ENCODE data around the gene NCOR2. TPM values are rescaled to one million over a fixed set of nuclear protein-coding genes. Genes with fewer than 3 reads are reported as not detected.
A peak's percentile ranks its signal among the peaks of the same experiment; 100 is the strongest.

NCOR2 gene
- polyA plus RNA-seq, 1 donor, result 105 TPM

GRCh38 chr12:124544311-124544970 is 23.0 kb downstream of the NCOR2 start:
- no peak for DNase-seq (ENCODE audit: low read depth)

DNA sequence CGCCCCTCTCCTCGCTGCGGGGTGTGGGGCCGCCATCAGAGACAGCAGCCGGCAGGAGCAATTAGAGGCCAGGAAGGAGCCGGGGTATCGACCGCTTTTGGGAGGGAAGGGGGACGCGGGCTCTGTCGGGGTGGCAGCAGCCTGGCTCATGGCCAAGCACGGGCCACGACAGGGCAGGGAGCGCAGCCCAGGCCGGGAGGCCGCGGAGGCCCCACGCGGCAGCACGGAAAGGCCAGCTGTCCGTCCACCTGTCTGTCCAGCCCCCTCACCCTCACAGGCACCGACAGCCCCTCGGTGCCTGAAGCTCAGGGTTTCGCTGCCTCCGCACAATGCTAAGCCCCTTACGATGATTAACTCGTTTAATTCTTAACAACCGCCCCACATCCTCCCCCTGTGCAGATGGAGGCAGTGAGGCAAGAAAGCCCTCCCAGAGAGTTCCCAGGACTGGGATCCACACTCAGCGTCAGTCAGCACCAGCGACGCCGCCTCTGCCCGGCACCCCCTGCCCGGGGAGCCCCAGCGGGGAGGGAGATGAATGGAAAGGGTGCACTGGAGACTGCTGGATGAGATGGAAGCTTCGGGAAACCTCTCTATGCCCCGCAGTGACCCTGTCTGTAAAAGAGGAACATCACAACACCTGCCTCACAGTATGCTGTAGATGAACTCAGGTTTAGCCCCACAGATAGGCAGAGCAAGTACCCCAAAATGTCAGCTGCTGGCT is 23.7 kb downstream of the NCOR2 start:
- no peak for DNase-seq (ENCODE audit: low read depth)

DNA sequence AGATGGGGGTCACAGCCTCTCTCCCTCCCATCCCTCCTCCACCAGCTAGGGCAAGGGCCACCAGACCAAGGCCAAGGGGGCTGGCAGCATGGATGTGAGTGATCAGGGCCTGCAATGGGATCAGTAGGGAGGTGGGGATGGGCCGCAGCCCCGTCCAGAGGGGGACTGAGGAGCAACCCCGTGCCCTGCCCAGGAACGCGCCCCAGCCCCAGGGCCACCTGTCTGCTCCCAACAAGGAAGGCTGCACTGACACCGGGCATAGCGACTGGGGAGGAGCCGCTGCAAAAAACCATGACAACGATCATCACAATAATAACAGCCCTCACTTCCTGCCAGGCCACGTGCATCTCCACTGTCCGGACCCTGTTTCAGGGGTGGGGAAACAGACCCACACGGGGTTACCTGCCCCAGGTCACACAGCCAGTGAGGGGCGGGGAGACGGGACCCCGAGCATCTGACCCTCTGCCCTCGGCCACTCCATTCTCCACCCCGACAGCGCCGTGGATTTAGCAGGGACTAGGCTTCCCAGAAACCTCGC is 24.3 kb downstream of the NCOR2 start:
- DNase-seq (ENCODE audit: low read depth), result peak; percentile 53

GRCh38 chr12:124542021-124542949 is 25.1 kb downstream of the NCOR2 start:
- DNase-seq (ENCODE audit: low read depth), result no peak

DNA sequence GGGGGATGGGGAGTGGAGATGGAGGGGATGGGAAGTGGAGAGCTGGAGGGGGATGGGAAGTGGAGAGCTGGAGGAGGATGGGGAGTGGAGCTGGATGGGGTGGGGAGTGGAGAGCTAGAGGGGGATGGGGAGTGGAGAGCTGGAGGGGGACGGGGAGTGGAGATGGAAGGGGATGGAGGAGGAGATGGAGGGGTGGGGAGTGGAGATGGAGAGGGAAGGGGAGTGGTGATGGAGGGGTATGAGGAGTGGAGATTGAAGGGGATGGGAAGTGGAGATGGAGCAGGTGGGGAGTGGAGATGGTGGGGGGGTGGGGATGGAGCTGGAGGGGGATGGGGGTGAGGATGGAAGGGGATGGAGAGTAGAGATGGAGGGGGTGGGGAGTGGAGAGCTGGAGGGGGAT is 26.1 kb downstream of the NCOR2 start:
- no peak for DNase-seq (ENCODE audit: low read depth)

DNA sequence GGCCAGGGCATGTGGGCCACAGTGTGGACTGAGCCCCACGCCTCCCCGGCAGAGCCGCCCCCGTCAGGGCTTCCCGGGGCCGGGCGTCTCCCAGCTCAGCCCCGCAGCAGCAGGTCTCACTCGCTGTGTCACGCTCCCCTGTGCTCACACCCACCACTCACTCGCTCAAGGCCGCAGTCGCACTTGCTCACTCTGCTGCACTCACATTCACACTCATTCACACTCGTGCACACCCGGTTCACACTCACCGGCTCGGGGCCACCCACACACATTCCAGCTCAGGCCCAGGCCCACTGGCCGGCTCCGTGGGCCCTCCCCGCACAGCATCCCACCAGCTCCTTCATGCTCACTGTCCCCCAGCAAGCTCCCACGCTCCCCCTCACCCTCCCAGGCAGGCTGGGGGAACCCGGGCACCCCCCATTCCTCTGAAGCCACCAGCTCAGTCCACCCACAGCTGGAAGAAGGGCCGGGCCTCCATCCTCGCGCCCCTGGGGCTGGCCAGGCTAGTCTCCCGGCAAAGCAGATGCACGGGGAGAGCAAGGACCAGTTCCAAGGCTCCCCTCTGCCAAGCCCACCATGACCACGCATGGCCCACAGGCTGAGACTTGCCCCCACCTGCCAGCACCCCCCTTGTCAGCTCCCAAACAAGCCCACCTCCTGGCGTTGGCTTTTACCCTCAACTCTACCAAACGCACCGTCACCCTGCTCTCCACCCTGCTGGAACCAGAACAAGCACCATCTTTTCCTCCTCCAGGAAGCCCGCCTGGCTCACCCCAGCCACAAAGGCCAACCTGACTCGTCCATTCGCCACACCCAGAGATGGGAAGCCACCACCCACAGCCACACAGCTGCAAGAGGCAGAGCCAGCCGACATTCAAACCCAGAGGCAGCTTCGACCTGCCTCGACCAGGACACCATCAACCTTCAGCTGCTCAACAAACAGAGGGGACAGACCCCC is 28.0 kb downstream of the NCOR2 start:
- DNase-seq (ENCODE audit: low read depth), result no peak

GRCh38 chr12:124538194-124539082 is 29.0 kb downstream of the NCOR2 start:
- no peak for DNase-seq (ENCODE audit: low read depth)

DNA sequence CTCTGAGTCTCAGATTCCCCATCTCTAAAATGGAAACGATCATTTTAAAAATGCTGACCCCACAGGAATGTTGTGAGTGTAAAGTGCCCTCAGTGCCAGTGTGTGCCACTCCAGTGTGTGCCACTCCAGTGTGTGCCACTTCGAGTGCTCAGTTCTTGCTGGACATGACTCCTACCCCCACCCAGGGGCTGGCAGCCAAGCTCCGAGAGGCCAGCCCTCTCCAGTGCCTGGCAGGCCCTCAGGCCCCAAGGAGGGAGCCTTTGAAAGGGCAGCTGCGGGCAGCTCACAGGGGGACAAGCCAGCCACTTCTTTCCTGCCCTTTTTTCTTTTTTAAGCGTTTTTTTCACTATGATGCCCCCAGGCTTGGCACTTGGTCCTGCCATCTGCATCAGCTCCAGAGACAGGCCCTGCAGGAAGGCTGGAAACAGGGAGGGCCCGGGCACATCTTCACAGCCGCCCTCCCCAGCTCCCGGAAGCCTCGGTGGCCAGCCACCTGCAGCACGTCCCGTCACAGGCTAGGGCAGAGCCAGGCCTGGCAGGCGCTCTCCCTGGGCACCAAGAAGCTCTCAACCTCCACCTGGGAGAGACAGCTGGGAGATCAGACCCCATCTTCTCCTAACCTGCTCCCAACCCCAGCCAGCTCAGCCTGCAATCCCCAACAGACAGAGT is 29.8 kb downstream of the NCOR2 start:
- DNase-seq (ENCODE audit: low read depth), result no peak

DNA sequence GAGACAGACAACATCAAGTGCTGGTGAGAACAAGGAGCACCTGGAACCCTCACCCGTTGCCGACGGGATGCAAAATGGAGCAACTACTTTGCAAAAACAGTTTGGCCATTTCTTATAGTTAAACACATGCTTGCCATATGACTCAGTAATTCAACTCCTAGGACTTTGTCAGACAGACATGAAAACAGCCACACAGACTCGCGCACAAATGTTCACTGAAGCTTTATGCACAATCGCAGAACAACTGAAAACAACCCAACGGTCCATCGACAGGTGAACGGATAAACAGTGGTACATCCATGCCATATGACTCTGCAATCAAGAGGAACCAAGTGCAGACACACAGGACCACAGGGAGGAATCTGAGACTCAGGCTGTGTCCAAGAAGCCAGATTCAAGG is 30.8 kb downstream of the NCOR2 start:
- DNase-seq (ENCODE audit: low read depth), result no peak

- no peak for DNase-seq (ENCODE audit: low read depth)
Observed at GRCh38 chr12:124534776-124535740, 32.4 kb downstream of the NCOR2 start.

DNA sequence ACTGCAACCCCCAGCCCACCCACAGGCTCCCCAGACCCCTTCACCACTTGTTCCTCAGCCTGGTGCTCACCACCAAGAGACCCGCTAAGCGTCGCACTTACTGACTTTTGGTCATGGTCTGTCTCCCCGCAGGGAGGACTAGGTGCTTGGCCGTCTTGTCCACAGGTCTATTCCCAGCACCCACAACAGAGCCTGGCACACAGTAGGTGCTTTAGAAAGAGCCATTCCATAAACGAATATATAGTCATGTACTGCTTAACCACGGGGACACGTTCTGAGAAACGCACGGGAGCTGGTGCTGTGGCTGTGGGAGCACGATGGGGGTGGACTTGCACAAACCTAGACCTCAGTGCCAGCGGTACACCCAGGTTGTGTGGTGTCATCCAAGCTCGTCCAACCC is 34.0 kb downstream of the NCOR2 start:
- DNase-seq (ENCODE audit: low read depth), result no peak

DNA sequence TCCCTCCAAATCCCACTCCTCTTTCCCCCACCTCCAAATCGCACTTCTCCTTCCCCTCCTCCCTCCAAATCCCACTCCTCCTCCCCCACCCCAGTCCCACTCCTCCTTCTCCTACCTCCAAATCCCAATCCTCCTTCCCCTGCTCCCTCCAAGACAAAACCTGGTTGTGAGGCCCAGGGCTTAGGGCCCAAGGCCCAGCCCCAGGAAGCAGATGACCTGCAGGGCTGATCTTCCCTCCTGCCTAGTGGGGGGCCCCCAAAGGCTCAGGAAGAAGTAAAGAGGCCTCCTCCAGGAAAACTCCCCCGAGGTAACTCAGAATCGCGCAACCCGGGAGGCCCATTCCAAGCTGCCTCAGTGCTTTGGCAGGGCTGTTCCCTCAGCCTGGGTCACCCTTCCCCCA is 34.4 kb downstream of the NCOR2 start:
- no peak for DNase-seq (ENCODE audit: low read depth)

- DNase-seq (ENCODE audit: low read depth), result no peak
Observed at GRCh38 chr12:124532331-124532750, 35.1 kb downstream of the NCOR2 start.

- DNase-seq (ENCODE audit: low read depth), result no peak
Observed at GRCh38 chr12:124531906-124532305, 35.5 kb downstream of the NCOR2 start.

- DNase-seq (ENCODE audit: low read depth), result no peak
Observed at GRCh38 chr12:124531281-124531745, 36.1 kb downstream of the NCOR2 start.

DNA sequence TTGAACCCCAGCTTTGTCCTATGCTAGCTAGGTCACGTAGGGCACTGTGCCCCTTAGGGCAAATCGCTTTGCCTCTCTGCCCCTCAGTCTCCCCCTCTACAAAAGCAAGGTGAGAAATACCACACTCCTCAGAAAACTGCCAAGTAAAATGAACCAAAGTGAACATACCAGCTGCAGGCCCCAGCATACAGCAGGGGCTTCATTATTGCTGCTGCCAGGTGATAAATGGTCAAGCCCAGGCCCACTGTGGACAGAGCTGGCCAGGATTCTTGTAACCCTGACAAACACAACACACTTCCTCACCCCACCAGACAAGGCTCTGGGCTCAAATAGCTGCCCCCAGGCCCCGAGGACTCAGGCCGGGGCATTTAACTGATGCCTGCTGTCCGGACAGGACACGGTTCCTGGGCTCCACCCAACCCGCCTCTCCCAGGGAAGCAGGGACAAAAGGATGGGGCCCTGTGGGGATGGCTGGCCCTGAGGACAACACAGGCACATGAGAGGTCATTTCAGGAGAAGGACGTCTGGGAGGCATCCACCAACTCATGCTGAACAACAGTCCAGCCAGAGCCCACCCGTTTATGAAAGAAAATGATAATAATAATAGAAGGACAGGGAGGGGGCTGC is 36.7 kb downstream of the NCOR2 start:
- DNase-seq (ENCODE audit: low read depth), result no peak

GRCh38 chr12:124529565-124530276 is 37.7 kb downstream of the NCOR2 start:
- no peak for DNase-seq (ENCODE audit: low read depth)

Measured in forelimb muscle (tissue), 1 donor.